CD4-positive, CD25-positive, alpha-beta regulatory T cell (primary cell): ENCODE results near the gene PDZD7. TPM values are rescaled to one million over a fixed set of nuclear protein-coding genes. Genes with fewer than 3 reads are reported as not detected.

Experiments used
- ATAC-seq, 2 donors: fragments of 150-1000 bp; cut with Tn5 transposase; one replicate each; pipeline ENCODE4 v1.10.0; 2021; ENCODE audit warnings: low read depth in 2 of 2, moderate number of reproducible peaks in 2 of 2, moderate library complexity in 1 of 2
- DNase-seq, 3 donors: peaks; one replicate each; pipeline versions ENCODE4 v3.0.0 to v3.0.0-alpha.2; 2012 to 2022; ENCODE audit warnings: mixed read lengths in 1 of 3
- H3K27ac ChIP-seq: one replicate; pipeline ENCODE4 v1.7.0; 2013; ENCODE audit warnings: mild to moderate bottlenecking, low read length; ENCODE audit not compliant: insufficient read depth, poor library complexity, severe bottlenecking
- H3K27me3 ChIP-seq: one replicate; pipeline ENCODE4 v1.7.0; 2013; ENCODE audit warnings: low read length; ENCODE audit not compliant: control insufficient read depth, insufficient read depth
- H3K36me3 ChIP-seq: one replicate; pipeline ENCODE4 v1.7.0; 2013; ENCODE audit warnings: mild to moderate bottlenecking, low read length, moderate library complexity; ENCODE audit not compliant: control insufficient read depth, insufficient read depth
- H3K4me1 ChIP-seq: 2 replicates; pipeline ENCODE4 v1.7.0; 2013; ENCODE audit warnings: mild to moderate bottlenecking, low read length; ENCODE audit not compliant: insufficient read depth, control insufficient read depth, poor library complexity, severe bottlenecking
- H3K4me3 ChIP-seq: one replicate; pipeline ENCODE4 v1.7.0; 2013; ENCODE audit warnings: low read depth, mild to moderate bottlenecking, low read length, moderate library complexity
- H3K9me3 ChIP-seq, 2 experiments: 1 replicate in 1 of 2; 2 replicates in 1 of 2; pipeline ENCODE4 v1.7.0; 2013; ENCODE audit warnings: low read length in 2 of 2, mild to moderate bottlenecking in 1 of 2, moderate library complexity in 1 of 2; ENCODE audit not compliant: control insufficient read depth in 2 of 2
- H3K27ac Mint-ChIP-seq, 3 donors: one replicate each; pipeline ENCODE4 v1.8.0; 2020 to 2022; ENCODE audit warnings: mild to moderate bottlenecking in 3 of 3, mixed read lengths in 3 of 3, moderate library complexity in 2 of 3
- H3K27me3 Mint-ChIP-seq: one replicate; pipeline ENCODE4 v1.8.0; 2022; ENCODE audit warnings: mild to moderate bottlenecking, mixed read lengths
- H3K36me3 Mint-ChIP-seq: one replicate; pipeline ENCODE4 v1.8.0; 2020; ENCODE audit warnings: mixed read lengths
- H3K4me1 Mint-ChIP-seq, 4 donors: one replicate each; pipeline ENCODE4 v1.8.0; 2020 to 2022; ENCODE audit warnings: mixed read lengths in 4 of 4, mild to moderate bottlenecking in 1 of 4
- H3K4me3 Mint-ChIP-seq, 4 donors: one replicate each; pipeline ENCODE4 v1.8.0; 2020 to 2022; ENCODE audit warnings: mild to moderate bottlenecking in 4 of 4, mixed read lengths in 4 of 4, moderate library complexity in 3 of 4
- H3K9me3 Mint-ChIP-seq, 7 donors: one replicate each; pipeline ENCODE4 v1.8.0; 2020 to 2022; ENCODE audit warnings: mixed read lengths in 7 of 7, mild to moderate bottlenecking in 3 of 7, moderate library complexity in 2 of 7
- polyA plus RNA-seq, 4 donors: library from polyadenylated mRNA; unstranded; fragments of 300-500 nt; fragmentation: Illumina TruSeq; gene quantifications; one replicate each; pipeline ENCODE4 v1.2.3, GENCODE V29; 2021
- total RNA-seq: library from RNA; stranded (reverse); gene quantifications from one replicate; pipeline ENCODE4 v1.2.3, GENCODE V29; 2022

PDZD7 gene
- total and polyA plus RNA-seq, 5 donors from 2014 or later: 0.59 to 3.5 (median 0.78) TPM

GRCh38 chr10:101014230-101014884, 16.6 kb downstream of the PDZD7 start:
- H3K36me3 ChIP-seq: no peaks in the 10 kb centered on the region
- Mint-ChIP-seq H3K27me3 (peaks cover 35% of the 10 kb centered on the region), H3K4me1 (peaks cover 4 to 20% (median 12%) of the 10 kb centered on the region in 4 donors), H3K9me3 (peaks cover 0 to 1% (median 0%) of the 10 kb centered on the region in 7 donors), H3K27ac (peak overlapping the region in 2 of 3 donors; percentile 32 to 77), H3K4me3 (no peak overlapping the region), H3K36me3 (no peaks in the 10 kb centered on the region)
- no peaks in the 10 kb centered on the region for H3K9me3 ChIP-seq
- DNase-seq (peak; percentile 61 to 72 (median 62)), ATAC-seq (peak in 1 of 2 donors; percentile 55)
- H3K4me1 ChIP-seq: peaks cover 9% of the 10 kb centered on the region
- H3K27me3 ChIP-seq: peaks cover 13% of the 10 kb centered on the region
- H3K27ac ChIP-seq: no peak overlapping the region
- H3K4me3 ChIP-seq: no peak overlapping the region

GRCh38 chr10:101013365-101013825, 17.5 kb downstream of the PDZD7 start:
- Mint-ChIP-seq H3K27ac (peak overlapping the region in 1 of 3 donors; percentile 30), H3K4me3 (no peak overlapping the region), H3K36me3 (no peaks in the 10 kb centered on the region), H3K9me3 (peaks cover 0 to 1% (median 0%) of the 10 kb centered on the region in 7 donors), H3K27me3 (peaks cover 28% of the 10 kb centered on the region), H3K4me1 (peaks cover 4 to 18% (median 12%) of the 10 kb centered on the region in 4 donors)
- H3K36me3 ChIP-seq: no peaks in the 10 kb centered on the region
- peaks cover 10% of the 10 kb centered on the region for H3K27me3 ChIP-seq
- H3K27ac ChIP-seq: no peak overlapping the region
- H3K4me1 ChIP-seq: peaks cover 9% of the 10 kb centered on the region
- DNase-seq: no peak
- H3K9me3 ChIP-seq: no peaks in the 10 kb centered on the region
- ATAC-seq: no peak
- H3K4me3 ChIP-seq: no peak overlapping the region

GRCh38 chr10:101012525-101013364, 18.2 kb downstream of the PDZD7 start:
- Mint-ChIP-seq H3K4me3 (no peak overlapping the region), H3K27ac (peak overlapping the region in 1 of 3 donors; percentile 30), H3K36me3 (no peaks in the 10 kb centered on the region), H3K27me3 (peaks cover 24% of the 10 kb centered on the region), H3K4me1 (peaks cover 4 to 17% (median 12%) of the 10 kb centered on the region in 4 donors), H3K9me3 (no peaks in the 10 kb centered on the region)
- DNase-seq: peak; percentile 60 to 83 (median 70)
- H3K4me1 ChIP-seq: peaks cover 9% of the 10 kb centered on the region
- peaks cover 10% of the 10 kb centered on the region for H3K27me3 ChIP-seq
- peak; percentile 84 to 91 for ATAC-seq
- no peak overlapping the region for H3K4me3 ChIP-seq
- H3K36me3 ChIP-seq: no peaks in the 10 kb centered on the region
- no peaks in the 10 kb centered on the region for H3K9me3 ChIP-seq
- H3K27ac ChIP-seq: no peak overlapping the region

- H3K4me1 Mint-ChIP-seq: peaks cover 4 to 17% (median 12%) of the 10 kb centered on the region in 4 donors
- no peak for DNase-seq
- peaks cover 15% of the 10 kb centered on the region for H3K27me3 Mint-ChIP-seq
Observed at GRCh38 chr10:101011517-101012423, 19.2 kb downstream of the PDZD7 start.

GRCh38 chr10:101010329-101010728, 20.6 kb downstream of the PDZD7 start:
- Mint-ChIP-seq H3K4me1 (peaks cover 4 to 17% (median 12%) of the 10 kb centered on the region in 4 donors), H3K27ac (no peak overlapping the region), H3K36me3 (peaks cover 4% of the 10 kb centered on the region), H3K9me3 (no peaks in the 10 kb centered on the region), H3K27me3 (peaks cover 5% of the 10 kb centered on the region), H3K4me3 (no peak overlapping the region)
- H3K27me3 ChIP-seq: no peaks in the 10 kb centered on the region
- no peak overlapping the region for H3K27ac ChIP-seq
- no peak overlapping the region for H3K4me3 ChIP-seq
- peaks cover 9% of the 10 kb centered on the region for H3K4me1 ChIP-seq
- H3K36me3 ChIP-seq: peaks cover 3% of the 10 kb centered on the region
- no peaks in the 10 kb centered on the region for H3K9me3 ChIP-seq
- ATAC-seq (no peak), DNase-seq (no peak)

More at GRCh38 chr10:101011517-101012423, 19.2 kb downstream of the PDZD7 start:
- peaks cover 5% of the 10 kb centered on the region for H3K27me3 ChIP-seq
- no peaks in the 10 kb centered on the region for H3K36me3 Mint-ChIP-seq
- no peaks in the 10 kb centered on the region for H3K9me3 ChIP-seq
- no peaks in the 10 kb centered on the region for H3K9me3 Mint-ChIP-seq
- no peak overlapping the region for H3K4me3 Mint-ChIP-seq
- no peaks in the 10 kb centered on the region for H3K36me3 ChIP-seq
- H3K4me3 ChIP-seq: no peak overlapping the region
- no peak overlapping the region for H3K27ac Mint-ChIP-seq
- peaks cover 9% of the 10 kb centered on the region for H3K4me1 ChIP-seq
- ATAC-seq: no peak
- H3K27ac ChIP-seq: no peak overlapping the region

- no peak overlapping the region for H3K27ac ChIP-seq
- H3K4me3 ChIP-seq: no peak overlapping the region
- Mint-ChIP-seq H3K27ac (no peak overlapping the region), H3K4me1 (peaks cover 4 to 11% (median 9%) of the 10 kb centered on the region in 4 donors), H3K4me3 (no peak overlapping the region), H3K9me3 (no peaks in the 10 kb centered on the region), H3K27me3 (peaks cover 5% of the 10 kb centered on the region), H3K36me3 (peaks cover 4% of the 10 kb centered on the region)
- H3K36me3 ChIP-seq: peaks cover 3% of the 10 kb centered on the region
- peaks cover 9% of the 10 kb centered on the region for H3K4me1 ChIP-seq
- no peaks in the 10 kb centered on the region for H3K27me3 ChIP-seq
- DNase-seq: no peak
- no peaks in the 10 kb centered on the region for H3K9me3 ChIP-seq
- no peak for ATAC-seq
Observed at GRCh38 chr10:101008823-101009423, 22.0 kb downstream of the PDZD7 start.
